HG03108 (cell line): Measurements from ENCODE around the gene RNPEP.
"Not testable (repeated sequence)": the region's sequence is repeated elsewhere in the genome, so short reads cannot be mapped to it uniquely, and the experiment has no call there.

Experiments used
- ATAC-seq: cut with Tn5 transposase; IDR thresholded peaks from one replicate; pipeline ENCODE4 v1.9.1; 2021; ENCODE audit warnings: moderate library complexity; ENCODE audit not compliant: unreplicated experiment

The RNPEP gene

DNA sequence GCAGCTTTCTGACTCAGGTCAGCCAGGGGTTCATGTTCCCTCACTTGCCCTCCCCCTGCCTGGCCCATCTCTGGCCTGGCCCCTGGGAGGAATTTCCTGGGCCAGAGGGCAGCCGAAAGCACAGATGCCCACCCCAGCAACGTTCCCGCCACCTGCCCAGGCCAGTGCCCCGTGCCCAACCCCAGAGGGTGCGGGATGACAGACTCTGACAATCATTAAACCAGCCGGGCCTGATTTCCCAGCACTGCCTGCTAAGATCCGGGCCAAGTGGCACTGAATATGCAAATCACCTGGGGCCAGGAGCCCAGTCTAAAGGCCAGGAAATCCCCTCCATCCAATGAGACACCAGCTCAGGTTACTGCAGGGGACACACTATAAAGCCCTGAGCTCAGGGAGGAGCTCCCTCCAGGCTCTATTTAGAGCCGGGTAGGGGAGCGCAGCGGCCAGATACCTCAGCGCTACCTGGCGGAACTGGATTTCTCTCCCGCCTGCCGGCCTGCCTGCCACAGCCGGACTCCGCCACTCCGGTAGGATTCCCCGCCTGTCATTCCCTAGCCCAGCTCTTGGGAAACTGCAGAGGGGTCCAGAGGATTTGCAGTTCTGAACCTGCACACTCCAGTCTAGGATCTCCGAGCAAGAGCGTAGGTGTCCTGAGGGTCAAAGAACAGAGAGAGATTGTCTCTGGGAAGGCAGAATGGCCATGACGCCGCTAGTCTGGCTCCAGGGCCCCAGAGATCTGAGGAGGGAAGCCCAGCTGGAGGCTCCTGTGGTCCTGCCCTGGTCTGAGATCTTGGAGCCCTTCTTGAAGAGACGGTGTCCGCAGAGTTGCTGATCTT is 27.9 kb downstream of the RNPEP start, which contains the start of gene ELF3:
Gene ELF3, plus strand, starts transcription at position 408 of the 836 bp plus-strand sequence. CDS start 550 bp downstream, outside the sequence.
- ATAC-seq, result peak; percentile 88

DNA sequence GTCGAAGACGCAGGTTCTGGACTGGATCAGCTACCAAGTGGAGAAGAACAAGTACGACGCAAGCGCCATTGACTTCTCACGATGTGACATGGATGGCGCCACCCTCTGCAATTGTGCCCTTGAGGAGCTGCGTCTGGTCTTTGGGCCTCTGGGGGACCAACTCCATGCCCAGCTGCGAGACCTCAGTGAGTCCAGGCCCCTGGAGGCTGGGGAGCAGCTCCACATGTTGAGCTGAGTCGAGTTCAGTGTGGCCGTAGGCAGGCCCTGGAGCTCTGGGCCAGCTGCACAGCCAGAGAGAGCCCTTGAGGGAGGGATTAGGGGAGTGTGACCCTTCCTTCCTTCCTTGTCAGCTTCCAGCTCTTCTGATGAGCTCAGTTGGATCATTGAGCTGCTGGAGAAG is 29.5 kb downstream of the RNPEP start:
- no peak for ATAC-seq

DNA sequence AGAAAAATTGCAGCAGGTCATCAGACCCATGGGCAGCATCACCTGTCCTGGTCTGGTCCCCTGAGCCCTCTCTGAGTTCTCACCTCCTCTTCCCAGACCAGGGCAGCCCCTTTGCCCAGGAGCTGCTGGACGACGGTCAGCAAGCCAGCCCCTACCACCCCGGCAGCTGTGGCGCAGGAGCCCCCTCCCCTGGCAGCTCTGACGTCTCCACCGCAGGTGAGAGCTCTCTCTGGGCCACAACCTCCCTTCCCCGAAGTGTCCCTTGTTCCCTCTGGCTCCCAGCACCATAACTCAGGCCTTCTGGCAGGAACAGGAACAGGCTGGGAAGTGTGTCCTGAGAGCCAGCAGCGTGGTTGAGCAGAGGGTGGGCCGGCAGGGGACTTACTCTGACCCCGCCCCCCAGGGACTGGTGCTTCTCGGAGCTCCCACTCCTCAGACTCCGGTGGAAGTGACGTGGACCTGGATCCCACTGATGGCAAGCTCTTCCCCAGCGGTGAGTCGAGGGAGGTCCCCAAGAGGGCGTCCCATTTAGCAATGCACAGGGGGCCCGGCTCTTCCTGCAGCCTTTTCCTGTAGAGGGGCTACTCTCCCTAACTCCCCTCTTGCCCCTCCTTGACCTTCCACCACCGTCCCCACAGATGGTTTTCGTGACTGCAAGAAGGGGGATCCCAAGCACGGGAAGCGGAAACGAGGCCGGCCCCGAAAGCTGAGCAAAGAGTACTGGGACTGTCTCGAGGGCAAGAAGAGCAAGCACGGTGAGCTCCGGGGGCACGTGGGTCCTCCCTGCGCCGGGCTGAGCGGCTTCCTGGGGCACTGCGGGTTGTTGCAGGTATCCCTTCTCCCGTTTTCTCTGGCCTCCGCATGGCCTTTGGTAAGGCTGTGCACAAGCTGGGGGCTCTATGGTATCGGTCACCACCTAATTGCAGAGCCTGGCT is 30.4 kb downstream of the RNPEP start:
- no peak for ATAC-seq

DNA sequence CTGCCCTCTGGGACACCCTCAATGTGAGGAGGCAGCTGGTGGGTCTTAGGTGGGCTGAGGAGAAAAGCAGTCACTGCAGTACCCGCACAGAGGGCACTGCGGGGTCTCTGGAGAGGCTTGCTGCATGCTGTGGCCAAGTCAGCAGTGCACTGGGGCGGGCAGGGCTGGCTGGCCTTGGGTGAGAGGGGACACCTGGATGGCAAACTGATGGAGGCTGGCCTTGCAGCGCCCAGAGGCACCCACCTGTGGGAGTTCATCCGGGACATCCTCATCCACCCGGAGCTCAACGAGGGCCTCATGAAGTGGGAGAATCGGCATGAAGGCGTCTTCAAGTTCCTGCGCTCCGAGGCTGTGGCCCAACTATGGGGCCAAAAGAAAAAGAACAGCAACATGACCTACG is 31.2 kb downstream of the RNPEP start:
- no peak for ATAC-seq

DNA sequence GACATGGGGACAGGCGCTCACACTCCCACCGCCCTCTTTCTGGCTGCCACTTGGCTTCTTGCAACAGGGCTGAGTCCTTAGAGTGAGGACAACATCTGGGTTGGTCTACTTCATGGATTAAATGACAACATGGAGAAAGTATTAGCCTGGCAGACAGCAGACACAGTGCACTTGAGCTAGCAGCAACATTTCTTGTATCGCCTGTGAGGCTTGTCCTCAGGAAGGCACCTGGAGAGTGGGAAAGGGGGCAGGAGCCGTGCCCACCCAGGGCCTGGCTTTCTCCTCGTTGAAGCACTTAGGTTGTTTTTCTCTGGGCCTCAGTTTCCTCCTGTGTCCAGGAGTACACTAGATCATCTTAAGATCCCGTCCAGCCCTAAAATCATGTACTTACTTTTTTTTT is 31.6 kb downstream of the RNPEP start:
- ATAC-seq, result no peak

DNA sequence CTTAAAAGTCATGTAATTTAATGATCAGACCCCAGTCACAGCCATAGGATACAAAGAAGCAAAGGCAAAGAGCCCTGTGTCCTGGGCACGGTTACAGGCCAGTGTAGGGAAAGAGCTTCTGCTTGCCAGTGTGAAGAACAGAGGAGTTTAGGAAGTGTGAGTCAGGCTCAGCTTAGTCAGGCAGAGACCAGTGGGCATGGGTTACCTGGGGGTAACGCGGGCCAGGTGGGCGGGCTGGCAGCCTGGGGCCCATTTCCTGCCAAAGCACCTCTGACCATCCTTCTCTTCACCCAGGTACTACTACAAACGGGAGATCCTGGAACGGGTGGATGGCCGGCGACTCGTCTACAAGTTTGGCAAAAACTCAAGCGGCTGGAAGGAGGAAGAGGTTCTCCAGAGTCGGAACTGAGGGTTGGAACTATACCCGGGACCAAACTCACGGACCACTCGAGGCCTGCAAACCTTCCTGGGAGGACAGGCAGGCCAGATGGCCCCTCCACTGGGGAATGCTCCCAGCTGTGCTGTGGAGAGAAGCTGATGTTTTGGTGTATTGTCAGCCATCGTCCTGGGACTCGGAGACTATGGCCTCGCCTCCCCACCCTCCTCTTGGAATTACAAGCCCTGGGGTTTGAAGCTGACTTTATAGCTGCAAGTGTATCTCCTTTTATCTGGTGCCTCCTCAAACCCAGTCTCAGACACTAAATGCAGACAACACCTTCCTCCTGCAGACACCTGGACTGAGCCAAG is 32.6 kb downstream of the RNPEP start:
- ATAC-seq, result no peak

DNA sequence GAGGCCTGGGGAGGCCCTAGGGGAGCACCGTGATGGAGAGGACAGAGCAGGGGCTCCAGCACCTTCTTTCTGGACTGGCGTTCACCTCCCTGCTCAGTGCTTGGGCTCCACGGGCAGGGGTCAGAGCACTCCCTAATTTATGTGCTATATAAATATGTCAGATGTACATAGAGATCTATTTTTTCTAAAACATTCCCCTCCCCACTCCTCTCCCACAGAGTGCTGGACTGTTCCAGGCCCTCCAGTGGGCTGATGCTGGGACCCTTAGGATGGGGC is 33.2 kb downstream of the RNPEP start:
- ATAC-seq, result no peak

DNA sequence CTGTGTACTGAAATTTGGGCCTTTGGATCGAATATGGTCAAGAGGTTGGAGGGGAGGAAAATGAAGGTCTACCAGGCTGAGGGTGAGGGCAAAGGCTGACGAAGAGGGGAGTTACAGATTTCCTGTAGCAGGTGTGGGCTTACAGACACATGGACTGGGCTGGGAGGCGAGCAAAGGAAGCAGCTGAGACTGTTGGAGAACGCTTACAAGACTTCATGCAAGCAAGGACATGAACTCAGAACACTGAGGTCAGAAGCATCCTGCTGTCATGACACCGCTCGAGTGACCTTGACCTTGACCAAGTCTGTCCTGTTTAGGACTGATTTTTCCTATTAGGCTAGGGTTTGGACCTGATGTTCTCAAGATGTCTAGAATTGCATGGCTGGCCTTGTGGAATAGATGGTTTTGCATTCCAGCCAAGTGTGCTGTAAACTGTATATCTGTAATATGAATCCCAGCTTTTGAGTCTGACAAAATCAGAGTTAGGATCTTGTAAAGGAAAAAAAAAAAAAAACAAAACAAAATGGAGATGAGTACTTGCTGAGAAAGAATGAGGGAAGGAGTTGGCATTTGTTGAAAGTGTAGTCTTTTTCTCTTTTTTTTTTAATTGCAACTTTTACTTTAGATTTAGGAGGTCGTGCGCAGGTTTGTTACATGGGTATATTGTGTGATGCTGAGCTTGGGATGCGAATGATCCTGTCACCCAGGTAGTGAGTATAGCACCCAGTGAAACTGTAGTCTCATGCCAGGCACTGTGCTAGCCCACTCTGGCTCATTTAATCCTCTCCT is 33.8 kb downstream of the RNPEP start:
- no peak for ATAC-seq

DNA sequence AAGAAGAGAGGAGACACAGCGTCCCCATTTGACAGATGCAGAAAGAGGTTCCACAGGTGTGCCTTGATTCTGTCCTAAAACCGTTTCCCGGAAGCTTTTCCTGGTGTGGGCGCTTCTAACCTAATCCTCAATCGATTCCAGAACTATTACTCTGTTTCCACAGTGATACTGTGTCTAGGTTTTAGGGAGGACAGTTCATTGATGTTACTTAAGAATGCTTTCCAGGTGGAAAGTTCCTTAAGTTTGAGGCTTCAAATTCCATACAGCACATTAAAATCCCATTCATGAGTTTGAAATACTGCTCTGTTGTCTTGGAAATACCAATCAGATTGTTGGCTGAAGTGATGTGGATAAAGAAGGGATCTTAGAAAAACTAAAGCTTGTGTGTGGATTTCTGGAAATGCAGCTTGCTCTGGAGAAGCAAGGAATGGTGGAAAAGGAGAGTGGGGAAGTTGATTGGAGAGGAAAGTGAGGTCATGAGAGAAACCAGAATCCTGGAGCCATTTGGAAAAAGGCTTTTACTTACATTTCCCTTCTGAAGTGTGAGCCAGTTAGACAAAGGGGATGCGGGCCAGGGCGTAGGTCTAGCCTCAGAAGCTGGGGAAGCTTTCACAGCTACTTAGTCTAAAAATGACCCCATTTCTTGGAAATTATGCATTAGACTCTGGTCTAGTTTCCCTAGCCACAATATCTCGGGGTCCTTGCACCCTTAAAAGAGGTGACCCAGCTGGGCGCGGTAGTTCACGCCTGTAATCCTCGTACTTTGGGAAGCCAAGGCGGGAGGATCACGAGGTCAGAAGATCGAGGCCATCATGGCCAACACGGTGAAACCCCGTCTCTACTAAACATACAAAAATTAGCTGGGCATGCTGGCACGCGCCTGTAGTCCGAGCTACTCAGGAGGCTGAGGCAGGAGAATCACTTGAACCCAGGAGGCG is 34.6 kb downstream of the RNPEP start:
- no peak for ATAC-seq

DNA sequence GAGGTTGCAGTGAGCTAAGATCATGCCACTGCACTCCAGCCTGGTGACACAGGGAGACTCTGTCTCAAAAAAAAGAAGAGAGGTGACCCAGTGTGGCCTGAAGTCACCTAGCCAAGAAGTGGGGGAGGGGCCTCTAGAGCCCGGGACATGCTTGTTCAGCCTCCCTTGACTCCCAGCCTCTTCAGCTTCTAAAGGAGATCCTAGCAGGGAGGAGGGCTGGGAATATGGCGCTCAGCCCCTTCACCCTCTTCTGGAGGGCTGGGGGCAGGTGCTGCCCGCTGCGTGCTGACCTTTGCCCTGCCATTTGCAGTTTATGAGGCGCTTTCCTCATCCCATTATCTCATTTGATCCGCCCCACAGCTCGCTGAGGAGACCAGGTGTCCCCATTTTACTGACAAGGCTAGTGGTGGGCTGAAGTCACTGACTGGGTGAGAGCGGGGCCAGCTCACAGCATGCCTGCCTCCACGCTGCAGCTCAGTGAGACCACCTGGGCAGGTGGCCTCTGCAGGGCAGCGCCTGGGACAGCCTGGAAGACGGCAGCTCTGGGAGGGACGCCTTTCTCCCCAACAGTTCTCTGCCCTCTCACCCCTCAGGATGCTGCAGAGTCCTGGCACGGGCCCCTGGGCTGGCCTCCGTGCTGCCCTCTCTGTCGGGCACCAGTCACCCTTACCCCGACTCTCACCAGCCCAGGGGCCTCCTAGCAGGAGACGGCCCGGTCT is 35.5 kb downstream of the RNPEP start:
- ATAC-seq, result no peak

DNA sequence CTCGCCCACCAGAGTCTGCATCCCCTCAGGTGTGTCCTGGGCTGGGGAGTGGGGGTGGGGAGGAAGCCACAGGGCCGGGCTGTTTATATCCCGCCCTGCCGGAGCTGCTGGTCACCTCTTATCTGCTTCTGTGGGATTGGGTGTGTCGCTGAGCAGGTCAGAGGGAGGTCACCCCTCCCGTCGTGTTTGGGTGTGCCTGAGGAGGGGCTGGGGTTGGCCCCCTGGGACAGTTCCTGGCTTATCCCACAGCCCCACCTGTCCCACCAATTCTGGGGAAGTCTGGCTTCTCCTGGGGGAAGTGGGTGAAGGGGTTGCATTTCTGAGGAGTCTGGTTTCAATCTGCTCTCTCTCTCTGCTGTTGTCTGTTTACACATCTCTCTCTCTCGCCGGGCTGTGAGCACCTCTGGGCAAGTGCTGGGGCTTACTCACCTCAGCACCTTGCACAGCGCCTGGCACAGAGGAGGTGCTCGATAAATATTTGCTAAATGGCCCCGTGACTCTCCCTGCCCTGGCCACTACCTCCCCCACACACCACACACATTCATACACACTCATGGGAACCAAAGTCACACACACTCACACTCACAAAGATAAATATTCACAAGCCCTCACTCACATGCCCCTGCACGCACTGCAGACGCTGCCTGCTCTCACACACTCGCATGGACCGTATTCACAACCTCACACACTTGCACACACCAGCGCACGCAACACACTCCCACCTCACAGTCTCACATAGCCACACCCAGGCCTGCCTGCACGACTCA is 36.2 kb downstream of the RNPEP start:
- no peak for ATAC-seq

DNA sequence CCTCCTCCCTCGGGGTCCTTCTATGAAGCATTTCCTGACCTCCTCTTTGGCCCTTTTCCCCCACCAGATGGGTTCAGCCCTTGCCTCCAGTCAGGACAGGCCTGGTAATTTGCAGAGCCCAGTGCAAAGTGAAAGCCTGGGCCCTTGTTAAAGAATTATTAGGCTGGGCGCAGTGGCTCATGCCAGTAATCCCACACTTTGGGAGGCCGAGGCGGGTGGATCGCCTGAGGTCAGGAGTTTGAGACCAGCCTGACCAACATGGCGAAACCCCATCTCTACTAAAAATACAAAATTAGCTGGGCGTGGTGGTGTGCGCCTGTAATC is 36.7 kb downstream of the RNPEP start:
- not testable (repeated sequence) for ATAC-seq

DNA sequence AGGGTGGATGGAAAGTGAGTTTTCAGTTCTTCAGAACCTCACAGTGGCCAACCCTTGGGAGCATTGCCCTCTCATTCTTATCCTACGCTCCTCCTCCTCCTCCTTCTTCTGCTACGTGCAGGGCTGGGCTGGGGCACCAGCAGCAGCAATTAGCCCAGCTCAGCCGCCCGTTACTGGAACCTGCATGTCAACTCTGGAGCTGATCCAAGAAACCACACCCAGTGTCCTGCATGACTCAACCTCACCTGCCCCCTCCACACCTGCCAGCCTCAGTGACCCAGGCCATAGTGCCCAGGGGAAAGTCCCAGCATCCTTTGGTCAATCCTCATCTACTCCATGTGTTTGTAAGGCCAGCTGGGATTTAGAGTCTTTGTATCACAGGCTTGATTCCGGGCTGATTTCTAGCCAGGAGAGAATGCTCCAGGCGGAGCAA is 40.6 kb downstream of the RNPEP start:
- no peak for ATAC-seq

DNA sequence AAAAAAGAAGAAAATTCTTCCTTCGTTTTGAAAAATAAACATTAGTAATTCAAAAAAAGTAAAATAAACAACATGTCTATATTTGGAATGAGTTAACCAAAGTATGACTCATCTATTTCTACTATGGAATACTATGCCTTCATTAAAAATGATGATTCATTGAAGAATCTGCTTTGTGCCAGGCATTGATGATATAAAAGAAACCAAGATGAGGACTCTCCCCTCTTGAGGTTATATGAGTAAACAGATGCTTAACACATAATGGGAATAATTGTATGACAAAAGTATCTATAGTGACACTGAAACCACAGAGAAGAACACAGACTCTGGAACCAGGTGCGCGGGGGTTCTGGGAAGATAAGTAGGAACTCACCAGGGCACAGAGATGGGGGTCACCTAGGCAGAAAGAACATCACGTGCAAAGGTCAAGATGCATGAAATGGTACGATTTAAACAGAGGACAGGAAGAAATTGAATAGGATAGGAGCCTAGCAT is 46.8 kb downstream of the RNPEP start:
- no peak for ATAC-seq

DNA sequence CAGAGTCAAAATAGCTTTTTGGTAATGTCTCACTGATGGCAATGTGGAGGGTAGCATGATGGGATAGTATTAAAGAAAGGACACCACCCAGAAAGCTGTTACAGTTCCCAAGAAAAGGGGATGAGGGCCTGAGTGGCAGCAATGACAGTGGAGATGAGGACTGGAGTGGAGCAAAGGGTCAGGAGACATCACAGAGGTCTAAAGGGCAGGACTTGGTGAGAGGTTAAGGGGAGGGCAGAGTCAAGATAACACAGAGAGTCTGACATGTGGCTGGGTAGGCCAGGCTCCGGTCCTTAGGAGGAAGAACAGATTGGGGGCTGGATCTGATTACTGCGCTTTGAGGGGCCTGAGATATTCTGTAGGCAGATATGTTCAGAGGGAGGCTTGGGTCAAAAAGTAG is 47.3 kb downstream of the RNPEP start:
- no peak for ATAC-seq

DNA sequence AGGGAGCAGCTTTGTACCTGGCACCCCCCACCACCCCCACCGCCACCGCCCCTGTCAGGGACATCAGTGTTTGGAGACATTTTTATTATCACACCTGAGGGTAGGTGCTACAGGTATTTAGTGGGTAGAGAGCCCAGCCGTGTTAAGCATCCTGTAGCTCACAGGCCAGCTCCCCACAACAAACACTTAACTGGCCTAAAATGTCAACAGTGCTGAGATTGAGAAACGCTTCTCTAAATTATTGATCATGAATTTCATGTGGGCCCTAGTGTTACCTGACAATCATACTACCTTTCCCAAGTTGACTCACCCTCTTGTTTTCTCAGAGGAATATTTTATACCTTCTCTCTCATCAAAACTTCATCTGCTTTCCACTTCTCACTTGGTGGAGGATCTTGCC is 49.3 kb downstream of the RNPEP start:
- no peak for ATAC-seq

DNA sequence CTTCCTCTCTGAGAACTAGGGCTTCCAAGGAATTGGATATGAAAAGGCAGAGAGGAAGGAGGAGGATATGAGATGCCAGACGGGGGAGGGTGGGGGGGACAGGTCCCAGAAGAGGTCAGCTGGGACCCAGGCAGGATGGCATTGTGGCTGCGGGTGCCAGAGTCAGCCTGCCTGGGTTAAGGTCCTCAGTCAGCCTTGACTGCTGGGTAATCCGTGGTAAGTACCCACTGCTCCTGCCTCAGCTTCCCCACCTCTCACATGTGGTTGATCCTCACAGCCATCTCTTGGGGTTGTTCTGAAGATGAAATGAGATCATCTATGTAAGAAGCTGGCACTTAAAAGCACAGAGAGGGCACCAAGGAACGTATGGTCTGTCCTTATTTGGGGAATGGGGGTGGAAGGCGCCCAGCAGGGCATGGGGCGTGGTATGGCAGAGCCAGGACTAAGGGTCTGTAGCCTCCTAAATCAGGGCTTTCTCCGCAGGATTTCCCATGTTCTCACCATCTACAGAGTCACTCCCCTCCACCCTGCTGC is 51.8 kb downstream of the RNPEP start:
- no peak for ATAC-seq
